IPS-18c (cell line): ENCODE measurements around the gene PRAME.
"Not testable (repeated sequence)": the region's sequence is repeated elsewhere in the genome, so short reads cannot be mapped to it uniquely, and the experiment has no call there.

Experiments
- H3K4me3 ChIP-seq: 2 replicates; pipeline ENCODE4 v1.7.0; 2013; ENCODE audit warnings: low read depth, mild to moderate bottlenecking, low read length, moderate library complexity; ENCODE audit not compliant: insufficient read depth
- H3K9me3 ChIP-seq: one replicate; pipeline ENCODE4 v1.6.1; 2013; ENCODE audit warnings: mild to moderate bottlenecking, low read length, moderate library complexity; ENCODE audit not compliant: control insufficient read depth, insufficient read depth

Gene PRAME

DNA sequence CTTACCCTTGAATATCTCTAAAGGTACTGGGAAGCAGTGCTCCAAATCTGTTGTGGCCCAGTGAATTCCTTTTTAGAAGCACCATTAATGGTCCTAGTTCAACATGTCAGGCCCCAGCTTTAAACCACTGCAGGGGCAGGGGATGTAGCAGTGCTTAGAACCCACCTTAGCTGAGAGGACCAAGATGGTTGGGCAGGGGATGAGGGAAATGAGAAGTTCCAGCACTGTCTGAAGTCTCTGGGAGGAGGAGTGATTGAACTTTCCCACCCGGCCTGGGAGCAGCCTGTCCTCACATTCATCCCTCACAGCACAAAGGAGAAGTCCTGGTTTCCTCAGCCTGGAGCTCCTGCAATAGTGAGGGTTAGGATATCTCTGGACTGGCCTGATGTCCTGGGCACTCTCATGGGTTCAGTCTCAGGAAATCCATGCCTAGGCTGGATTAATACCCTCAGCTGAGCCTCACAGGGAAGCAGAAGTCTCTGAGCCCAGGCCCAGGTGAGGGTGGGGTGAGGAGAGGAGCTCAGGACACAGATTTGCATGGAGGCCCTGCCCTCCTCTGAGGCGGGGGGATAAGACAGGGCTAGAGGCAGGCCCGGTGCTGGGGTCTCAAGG lies 28.6 kb upstream of the PRAME start:
- Histone ChIP-seq H3K4me3 (no peak overlapping the region), H3K9me3 (no peaks in the 10 kb centered on the region)

DNA sequence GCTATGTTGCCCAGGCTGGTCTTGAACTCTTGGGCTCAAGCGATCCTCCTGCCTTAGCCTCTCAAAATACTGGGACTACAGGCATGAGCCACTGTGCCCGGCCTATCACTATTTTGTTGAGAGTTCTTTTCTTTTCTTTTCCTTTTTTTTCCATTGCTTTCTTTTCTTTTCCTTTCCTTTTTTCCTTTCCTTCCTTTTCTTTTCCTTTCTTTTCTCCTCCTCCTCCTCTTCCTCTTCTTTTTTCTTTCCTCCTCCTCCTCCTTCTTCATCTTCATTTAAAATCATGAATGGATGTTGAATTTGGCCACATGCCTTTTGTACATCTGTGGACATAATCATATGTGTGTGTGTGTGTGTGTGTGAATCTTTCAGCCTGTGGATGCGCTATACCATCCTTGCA lies 25.7 kb upstream of the PRAME start:
- no peak overlapping the region for H3K4me3 ChIP-seq

DNA sequence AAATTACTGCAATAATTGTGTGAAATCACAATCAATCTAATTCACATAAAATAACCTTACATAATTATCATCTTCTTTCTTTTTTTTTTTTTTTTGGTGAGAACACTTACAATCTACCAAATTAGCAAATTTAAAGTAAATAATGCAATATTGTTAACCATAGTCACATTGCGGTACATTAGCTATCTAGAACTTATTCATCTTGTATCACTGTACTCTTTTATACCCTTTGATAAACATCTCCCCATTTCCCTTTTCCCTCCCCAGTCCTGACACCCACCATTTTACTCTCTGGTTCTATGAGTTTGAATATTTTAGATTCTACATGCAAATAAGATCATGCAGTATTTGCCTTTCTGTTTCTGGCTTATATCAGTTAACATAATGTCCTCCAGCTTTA lies 24.0 kb upstream of the PRAME start:
- no peak overlapping the region for H3K4me3 ChIP-seq
- H3K9me3 ChIP-seq: no peaks in the 10 kb centered on the region

More for the DNA sequence above, 25.7 kb upstream of the PRAME start:
- H3K9me3 ChIP-seq: no peaks in the 10 kb centered on the region

DNA sequence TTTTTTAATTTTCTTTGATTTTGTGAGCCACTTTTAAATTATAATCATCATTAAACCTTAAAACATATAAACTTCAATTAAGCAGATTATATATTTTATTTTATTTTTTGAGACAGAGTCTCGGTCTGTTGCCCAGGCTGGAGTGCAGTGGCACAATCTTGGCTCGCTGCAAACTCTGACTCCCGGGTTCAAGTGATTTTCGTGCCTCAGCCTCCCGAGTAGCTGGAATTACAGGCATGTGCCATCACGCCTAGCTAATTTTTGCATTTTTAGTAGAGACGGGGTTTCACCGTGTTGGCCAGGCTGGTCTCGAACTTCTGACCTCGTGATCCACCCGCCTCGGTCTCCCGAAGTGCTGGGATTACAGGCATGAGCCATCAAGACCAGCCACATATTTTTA lies 22.5 kb upstream of the PRAME start:
- not testable (repeated sequence) for H3K4me3 ChIP-seq, H3K9me3 ChIP-seq

DNA sequence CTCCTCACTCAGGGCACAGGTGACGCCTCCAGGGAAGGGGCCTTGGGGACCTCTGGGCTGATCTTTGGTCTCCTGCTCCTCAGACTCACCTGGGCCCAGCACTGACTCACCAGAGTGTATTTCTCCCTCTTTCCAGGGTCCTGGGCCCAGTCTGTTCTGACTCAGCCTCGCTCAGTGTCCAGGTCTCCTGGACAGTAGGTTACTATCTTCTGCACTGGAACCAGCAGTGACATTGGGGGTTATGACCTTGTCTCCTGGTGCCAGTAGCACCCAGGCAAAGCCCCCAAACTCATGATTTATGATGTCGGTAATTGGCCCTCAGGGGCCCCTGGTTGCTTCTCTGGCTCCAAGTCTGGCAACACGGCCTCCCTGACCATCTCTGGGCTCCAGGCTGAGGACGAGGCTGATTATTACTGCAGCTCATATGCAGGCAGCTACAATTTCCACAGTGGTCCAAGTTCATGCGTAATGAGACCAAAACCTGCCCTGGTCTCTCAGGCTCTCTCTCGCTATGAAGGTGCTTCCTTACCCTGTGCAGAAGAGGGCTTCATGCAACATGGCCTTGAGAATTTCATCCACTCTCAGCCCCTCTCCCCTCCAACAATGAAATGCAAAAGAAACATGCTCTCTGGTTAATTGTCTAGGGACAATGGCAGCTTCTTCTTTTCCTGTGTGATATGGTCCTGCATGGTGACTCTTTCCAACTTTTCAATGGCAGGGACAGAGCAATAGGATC lies 21.0 kb upstream of the PRAME start:
- H3K4me3 ChIP-seq: no peak overlapping the region
- no peaks in the 10 kb centered on the region for H3K9me3 ChIP-seq

DNA sequence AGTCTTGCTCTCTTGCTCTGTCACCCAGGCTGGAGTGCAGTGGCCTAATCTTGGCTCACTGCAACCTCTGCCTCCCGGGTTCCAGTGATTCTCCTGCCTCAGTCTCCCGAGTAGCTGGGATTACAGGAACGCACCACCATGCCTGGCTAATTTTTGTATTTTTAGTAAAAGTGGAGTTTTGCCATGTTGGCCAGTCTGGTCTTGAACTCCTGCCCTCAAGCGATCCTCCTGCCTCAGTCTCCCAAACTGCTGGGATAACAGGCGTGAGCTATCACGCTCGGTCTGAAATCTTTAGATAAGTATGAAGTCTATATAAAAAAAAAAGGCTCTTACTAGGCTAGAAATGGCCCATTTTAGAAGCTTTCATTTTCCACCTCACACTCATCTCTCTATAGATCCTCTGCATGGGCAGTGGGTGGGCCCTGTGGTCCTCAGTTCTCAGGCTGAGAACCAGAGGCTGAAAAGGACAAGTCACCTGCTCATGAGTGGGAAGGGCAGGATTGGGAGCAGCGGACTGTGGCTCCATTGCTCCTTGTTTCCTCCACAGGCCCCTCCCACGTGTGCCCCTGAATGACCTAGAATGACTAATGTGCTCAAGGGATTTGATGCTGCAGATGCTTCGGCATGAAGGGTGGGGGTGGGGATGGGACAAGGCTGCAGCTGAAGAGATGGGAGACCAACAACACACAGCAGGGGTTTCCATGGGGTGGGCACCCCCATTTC lies 19.8 kb upstream of the PRAME start:
- Histone ChIP-seq H3K4me3 (no peak overlapping the region), H3K9me3 (no peaks in the 10 kb centered on the region)

DNA sequence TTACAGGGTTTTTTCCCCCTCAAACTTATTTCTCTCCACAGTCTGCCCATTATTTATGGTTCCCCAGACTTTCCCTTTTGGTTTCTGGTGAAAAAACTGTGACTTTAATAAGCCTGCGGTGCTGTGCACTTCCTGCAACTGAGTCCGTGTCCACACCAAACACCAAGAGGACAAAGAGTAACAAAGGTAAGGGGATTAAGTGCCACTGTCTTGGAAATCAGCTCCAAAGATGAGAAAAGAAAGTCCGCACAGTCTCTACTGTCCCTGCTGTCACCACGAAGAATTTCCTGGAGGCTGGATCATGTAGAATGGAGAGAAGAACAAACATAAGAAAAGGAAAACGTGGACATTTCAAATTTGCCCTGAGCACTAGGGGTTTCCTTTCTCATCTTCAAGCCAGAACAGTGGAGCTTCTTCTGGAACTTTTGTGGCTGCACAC lies 17.9 kb upstream of the PRAME start:
- no peaks in the 10 kb centered on the region for H3K9me3 ChIP-seq

DNA sequence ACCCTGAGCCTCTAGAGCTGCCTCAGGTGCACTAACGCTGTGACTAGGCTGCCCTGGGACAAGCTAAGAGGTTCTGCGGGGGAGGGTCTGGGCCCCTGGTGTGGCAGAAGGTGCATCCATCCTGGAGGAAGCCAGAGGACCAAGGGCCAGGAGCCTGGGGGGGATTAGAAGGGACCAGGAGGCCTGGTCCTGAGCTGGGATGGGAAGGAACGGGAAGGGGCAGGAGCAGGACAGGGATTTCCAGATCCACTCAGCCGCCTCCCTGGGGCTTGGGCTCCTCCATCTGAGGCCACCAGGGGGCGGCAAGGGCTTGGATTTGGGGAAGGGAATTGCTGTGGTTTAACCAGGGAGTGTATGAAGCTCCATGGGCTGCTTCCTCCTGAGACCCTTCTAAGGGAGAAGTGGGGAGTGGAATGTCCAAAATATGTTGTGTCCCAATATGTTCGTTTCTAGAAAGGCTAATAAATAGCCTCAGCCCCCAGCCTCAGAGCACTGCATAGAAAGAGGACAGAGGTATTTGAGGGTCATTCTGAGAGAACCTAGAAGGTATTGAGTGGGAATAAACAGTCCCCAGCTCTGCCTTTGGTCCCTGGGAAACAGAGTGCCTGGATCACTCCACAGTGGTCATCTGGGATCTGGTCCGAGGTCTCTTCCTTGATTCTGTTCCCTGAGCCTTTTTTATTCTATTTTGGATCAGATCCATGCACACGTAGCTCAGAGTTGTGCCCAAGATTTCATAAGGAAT lies 17.4 kb upstream of the PRAME start:
- no peaks in the 10 kb centered on the region for H3K9me3 ChIP-seq
- no peak overlapping the region for H3K4me3 ChIP-seq

More for the DNA sequence above, 17.9 kb upstream of the PRAME start:
- H3K4me3 ChIP-seq: no peak overlapping the region

DNA sequence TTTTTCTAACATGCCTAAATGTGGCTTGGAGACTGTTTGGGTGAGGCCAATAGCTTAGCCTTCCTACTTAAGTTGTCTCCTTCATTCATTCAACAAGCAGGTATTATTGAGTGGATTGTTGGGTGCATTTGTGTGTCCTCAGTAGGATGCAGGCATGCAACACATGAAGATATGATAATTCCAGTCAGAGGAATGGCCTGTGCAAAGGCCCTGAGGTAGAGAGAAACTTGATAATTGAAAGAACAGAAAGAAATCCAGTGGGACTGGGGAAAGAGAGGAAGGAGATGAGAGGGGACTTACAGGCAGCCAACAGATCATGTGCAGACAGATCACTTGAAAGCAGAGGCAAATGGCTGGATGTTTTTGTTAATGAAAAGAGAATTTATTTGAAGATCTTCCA lies 15.3 kb upstream of the PRAME start:
- Histone ChIP-seq H3K9me3 (peaks cover 2% of the 10 kb centered on the region), H3K4me3 (no peak overlapping the region)

DNA sequence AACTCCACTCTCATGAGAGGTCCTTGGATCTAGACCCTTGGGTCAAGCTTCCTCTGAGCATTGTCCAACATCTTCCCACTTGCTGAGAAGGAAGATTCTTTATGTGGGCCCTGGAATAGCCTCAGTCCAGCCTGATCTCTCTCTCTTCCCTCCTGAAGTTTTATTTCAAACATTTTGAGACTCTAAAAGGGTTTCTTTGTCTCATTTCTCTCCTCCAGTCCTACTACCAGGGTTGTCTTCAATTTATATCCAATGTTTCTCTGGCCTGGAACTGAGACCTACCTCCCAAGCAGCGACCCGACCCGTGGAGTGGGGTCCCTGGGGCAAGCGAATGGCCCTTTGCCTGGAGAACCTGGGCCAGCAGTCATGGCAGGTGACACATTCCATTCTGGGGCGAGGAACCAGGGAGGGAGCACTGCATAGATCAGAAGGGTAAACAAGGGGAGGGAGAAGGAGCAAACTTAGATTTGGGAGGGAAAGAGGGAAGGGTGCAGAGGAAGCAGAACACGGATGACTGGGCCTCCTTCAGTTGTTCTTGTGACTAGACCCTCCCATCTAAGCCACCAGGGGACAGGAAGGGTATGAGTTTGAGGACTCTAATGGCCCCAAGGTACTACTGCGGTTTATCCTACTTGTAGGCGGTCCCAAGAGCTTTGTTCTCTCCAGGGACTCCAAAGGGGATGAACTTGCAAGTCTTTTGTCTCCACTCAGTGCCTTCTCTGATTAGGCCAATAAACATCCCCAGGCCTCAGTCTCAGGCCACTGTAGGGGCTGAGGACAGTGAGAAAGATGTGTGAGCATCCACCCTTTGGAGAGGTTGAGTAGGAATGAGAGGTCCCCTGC lies 14.2 kb upstream of the PRAME start:
- peaks cover 2% of the 10 kb centered on the region for H3K9me3 ChIP-seq
- H3K4me3 ChIP-seq: no peak overlapping the region

DNA sequence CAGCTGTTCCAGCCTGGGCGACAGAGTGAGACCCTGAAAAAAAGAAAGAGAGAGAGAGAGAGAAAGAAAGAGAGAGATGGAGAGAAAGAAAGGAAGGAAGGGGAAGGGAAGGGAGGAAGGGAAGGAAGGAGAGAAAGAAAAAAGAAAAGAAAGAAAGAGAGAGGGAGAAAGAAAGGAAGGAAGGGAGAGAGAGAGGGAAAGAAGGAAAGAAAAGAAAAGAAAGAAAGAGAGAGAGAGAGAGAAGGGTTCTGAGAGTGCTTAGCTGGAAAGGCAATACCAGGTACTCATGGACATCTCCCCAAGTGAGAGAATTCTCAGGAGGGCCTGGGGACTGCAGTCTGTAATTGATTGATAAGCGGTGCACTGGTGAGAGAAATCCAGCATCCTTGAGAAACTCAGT lies 12.8 kb upstream of the PRAME start:
- Histone ChIP-seq H3K4me3 (no peak overlapping the region), H3K9me3 (peaks cover 2% of the 10 kb centered on the region)

DNA sequence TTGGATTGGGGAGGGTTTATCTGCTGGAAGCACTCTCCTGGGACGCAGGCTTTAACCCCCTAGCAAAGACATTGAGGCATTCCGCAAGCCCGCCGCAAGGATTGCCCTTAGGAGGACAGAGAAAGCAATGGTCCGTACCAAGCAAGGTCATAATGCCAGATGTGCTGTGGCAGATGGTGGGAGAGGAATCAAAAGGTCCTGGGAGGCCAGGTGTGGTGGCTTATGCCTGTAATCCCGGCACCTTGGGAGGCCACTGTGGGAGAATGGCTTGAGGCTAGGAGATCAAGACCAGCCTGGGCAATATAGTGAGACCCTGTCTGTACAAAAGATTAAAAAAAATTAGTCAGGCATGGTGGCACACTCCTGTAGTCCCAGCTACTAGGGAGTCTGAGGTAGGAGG lies 12.4 kb upstream of the PRAME start:
- no peak overlapping the region for H3K4me3 ChIP-seq

DNA sequence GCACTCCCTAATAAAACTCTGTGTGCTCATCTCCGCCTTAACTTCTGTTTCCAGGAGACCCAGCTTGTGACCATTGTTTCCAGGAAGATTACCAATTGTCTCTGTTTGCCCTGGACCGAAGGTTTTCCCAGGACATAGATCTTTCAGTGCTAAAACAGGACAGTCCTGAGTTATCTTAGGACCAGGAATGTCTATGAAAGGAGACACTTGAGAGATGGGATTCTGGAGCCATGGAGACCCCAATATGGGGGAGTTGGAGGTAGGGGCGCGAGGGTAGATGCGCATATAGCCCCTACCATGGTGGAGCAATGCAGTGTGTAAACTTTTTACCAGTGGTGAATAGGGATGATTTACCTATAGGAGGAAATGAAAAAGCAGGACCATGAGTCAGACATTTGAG lies 10.2 kb upstream of the PRAME start:
- H3K9me3 ChIP-seq: peaks cover 6% of the 10 kb centered on the region
- no peak overlapping the region for H3K4me3 ChIP-seq

More for the DNA sequence above, 12.4 kb upstream of the PRAME start:
- peaks cover 2% of the 10 kb centered on the region for H3K9me3 ChIP-seq

DNA sequence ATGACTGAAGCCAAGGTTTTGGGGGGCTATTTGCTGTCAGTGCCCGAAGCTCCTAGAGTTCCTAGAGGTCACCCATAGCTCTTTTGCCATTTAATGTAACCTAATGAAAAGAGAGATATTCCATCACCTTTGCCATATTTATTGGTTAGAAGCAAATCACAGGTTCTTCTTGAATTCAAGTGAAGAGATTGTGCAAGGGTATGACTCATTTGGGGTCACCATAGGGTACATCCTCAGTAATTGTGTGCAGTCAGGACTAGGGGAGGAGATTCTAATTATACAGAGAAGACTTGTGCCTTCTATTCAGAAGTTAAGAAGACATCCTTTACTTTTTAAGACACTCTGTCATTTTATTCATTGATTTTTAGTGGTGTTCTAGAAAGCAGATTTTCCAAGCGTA lies 6.9 kb upstream of the PRAME start:
- peaks cover 6% of the 10 kb centered on the region for H3K9me3 ChIP-seq
- no peak overlapping the region for H3K4me3 ChIP-seq

DNA sequence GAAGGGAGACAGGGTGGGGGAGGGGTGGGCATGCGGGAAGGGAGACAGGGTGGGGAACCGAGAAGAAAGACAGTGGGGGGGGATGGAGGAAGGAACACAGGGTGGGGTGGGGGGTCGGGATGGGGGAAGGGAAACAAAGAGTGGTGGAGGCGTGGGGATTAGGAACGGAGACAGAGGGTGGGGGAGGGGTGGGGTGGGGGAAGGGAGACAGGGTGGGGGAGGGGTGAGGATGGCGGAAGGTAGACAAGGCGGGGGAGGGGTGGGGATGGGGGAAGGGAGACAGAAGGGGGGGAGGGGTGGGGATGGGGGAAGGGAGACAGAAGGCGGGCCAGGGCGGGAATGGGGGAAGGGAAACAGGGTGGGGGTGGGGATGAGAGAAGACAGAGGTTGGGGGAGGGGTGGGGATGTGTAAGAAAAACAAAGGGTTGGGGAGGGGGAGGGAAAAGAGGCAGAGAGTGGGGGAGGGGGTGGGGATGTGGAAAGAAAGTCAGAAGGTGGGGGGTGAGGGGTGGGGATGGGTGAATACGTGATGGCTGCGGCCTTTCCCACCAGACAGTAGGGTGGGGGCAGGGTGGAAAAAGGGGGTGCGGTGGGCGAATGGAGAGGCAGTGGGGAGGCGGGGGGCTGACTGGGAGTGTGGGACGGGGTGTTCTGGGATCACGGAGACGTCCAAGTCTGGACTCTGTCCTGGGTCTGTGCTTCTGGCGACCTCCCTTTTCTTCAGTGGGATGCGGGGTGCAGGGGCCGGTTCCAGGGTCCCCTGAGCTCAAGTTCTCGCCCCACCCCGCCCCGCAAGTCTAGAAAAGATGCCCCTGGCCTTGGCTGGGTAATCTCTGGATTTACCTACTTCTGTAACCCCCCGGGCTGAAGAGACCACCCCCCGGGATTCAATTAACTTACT lies 744 bp downstream of the PRAME start:
- Histone ChIP-seq H3K4me3 (no peak overlapping the region), H3K9me3 (peaks cover 12% of the 10 kb centered on the region)
